Astrocyte of the cerebellum (primary cell): Measurements from ENCODE around the gene ATP5ME.
"Not testable (repeated sequence)": the region's sequence is repeated elsewhere in the genome, so short reads cannot be mapped to it uniquely, and the experiment has no call there.

Source experiments
- DNase-seq: peaks from one replicate; pipeline ENCODE4 v3.0.0-alpha.2; 2011; ENCODE audit warnings: low read depth
- H3K4me3 ChIP-seq: 2 replicates; pipeline ENCODE4 v1.5.1; 2011; ENCODE audit warnings: mild to moderate bottlenecking, low read depth, low read length, moderate library complexity
- CTCF ChIP-seq: IDR thresholded peaks from 2 replicates; pipeline ENCODE4 v1.5.1; 2012; ENCODE audit warnings: low read length, low read depth, moderate library complexity, mild to moderate bottlenecking; ENCODE audit errors: missing control alignments
- in situ Hi-C: cut with HindIII; loops from 2 replicates; pipeline ENCODE4 v1.10.0; 2017; ENCODE audit warnings: low sequenced_read_pairs

The ATP5ME gene

GRCh38 chr4:635851-636627 lies 38.0 kb downstream of the ATP5ME start:
- DNase-seq = no peak
- TF ChIP-seq CTCF = no peak
- in situ Hi-C loops = no loop called here
- H3K4me3 ChIP-seq = no peak overlapping the region

GRCh38 chr4:635066-635835 lies 38.8 kb downstream of the ATP5ME start:
- DNase-seq, in situ Hi-C loops, H3K4me3 ChIP-seq: not testable (repeated sequence)

GRCh38 chr4:634599-634985 lies 39.5 kb downstream of the ATP5ME start:
- DNase-seq = no peak
- TF ChIP-seq CTCF = no peak
- H3K4me3 ChIP-seq = no peak overlapping the region
- in situ Hi-C loops = no loop called here

- in situ Hi-C loops = no loop called here
- no peak overlapping the region for H3K4me3 ChIP-seq
- no peak for DNase-seq
- TF ChIP-seq CTCF = no peak
Measured at GRCh38 chr4:633976-634598, 40.0 kb downstream of the ATP5ME start.

DNA sequence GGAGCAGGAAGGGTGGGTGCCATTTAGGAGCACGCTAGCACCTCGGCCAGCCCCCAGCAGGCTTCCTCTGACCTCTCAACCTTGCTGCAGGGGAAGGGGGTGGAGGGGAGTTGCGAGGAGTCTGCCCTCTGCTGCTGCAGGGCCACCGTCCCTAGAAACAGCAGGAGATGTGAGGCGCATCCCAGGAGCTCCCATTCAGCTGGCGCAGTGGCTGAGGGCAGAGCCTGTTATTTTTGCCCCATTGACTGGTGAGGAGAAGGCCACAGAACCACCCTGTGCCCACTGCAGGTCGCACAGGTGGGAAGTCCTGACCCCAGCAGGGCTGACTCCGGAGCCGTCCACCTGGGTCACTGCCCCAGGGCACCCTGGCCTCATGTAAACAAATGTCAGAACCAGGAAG lies 40.7 kb downstream of the ATP5ME start:
- DNase-seq = no peak
- in situ Hi-C loops = no loop called here
- no peak overlapping the region for H3K4me3 ChIP-seq
- no peak for TF ChIP-seq CTCF

DNA sequence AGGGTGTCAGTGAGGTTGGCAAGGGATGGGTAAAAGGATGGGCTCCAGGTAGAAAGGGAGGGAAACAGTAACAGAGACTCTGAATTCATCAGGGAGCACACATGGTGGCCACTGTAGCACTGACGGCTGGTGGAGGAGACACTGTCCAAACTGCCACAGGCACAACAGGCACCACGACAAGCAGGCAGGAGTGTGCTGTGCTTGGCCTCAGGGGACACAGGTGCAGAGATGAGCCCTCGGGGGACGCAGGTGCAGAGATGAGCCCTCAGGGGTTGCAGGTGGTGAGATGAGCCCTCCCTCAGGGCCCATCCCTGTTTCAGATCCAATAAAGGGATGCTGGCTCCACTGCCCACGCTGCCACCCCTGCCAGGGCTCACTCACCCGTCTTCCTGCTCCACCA lies 41.1 kb downstream of the ATP5ME start:
- no peak for DNase-seq
- H3K4me3 ChIP-seq = no peak overlapping the region
- TF ChIP-seq CTCF = no peak
- in situ Hi-C loops = no loop called here

- in situ Hi-C loops = no loop called here
- TF ChIP-seq CTCF = no peak
- no peak for DNase-seq
- H3K4me3 ChIP-seq = no peak overlapping the region
Measured at GRCh38 chr4:632196-632790, 41.8 kb downstream of the ATP5ME start.
